Kidney (tissue), 22 donors: Measurements from ENCODE around the gene IRX1. TPM values are rescaled to one million over a fixed set of nuclear protein-coding genes. Genes with fewer than 3 reads are reported as not detected.
A peak's percentile ranks its signal among the peaks of the same experiment; 100 is the strongest.

Experiments used
- DNase-seq, 5 donors: peaks; one replicate each; pipeline ENCODE4 v3.0.0-alpha.2; 2013 to 2020
- FAIRE-seq: peaks from 2 replicates; lab custom pipeline; 2012; peaks lifted over from hg19 to GRCh38; lab: Jason Lieb, UNC
- H3K27ac ChIP-seq, 2 donors: one replicate each; pipeline ENCODE4 v1.7.0; 2013; ENCODE audit warnings: low read depth in 2 of 2, low read length in 2 of 2, inconsistent platforms in 1 of 2
- H3K27me3 ChIP-seq: one replicate; pipeline ENCODE4 v1.7.1; 2013; ENCODE audit warnings: low read length, inconsistent platforms; ENCODE audit not compliant: control insufficient read depth, insufficient read depth
- H3K36me3 ChIP-seq, 3 donors: one replicate each; pipeline versions ENCODE4 v1.7.0 to v1.7.1; 2013; ENCODE audit warnings: low read length in 3 of 3, control low read depth in 1 of 3, inconsistent platforms in 1 of 3; ENCODE audit not compliant: insufficient read depth in 3 of 3, control insufficient read depth in 2 of 3
- H3K4me1 ChIP-seq, 3 donors: one replicate each; pipeline versions ENCODE4 v1.7.0 to v1.7.1; 2013; ENCODE audit warnings: low read length in 3 of 3, inconsistent platforms in 1 of 3, low read depth in 1 of 3; ENCODE audit not compliant: control insufficient read depth in 2 of 3, insufficient read depth in 2 of 3
- H3K4me3 ChIP-seq, 3 donors: one replicate each; pipeline versions ENCODE4 v1.7.0 to v1.8.1; 2013; ENCODE audit warnings: low read length in 3 of 3, control low read depth in 1 of 3, inconsistent platforms in 1 of 3
- H3K9ac ChIP-seq, 3 donors: one replicate each; pipeline versions ENCODE4 v1.7.0 to v1.7.1; 2013; ENCODE audit warnings: low read length in 3 of 3, control low read depth in 1 of 3, inconsistent platforms in 1 of 3
- H3K9me3 ChIP-seq, 3 donors: one replicate each; pipeline versions ENCODE4 v1.7.0 to v1.7.1; 2013; ENCODE audit warnings: low read length in 3 of 3, control low read depth in 1 of 3, inconsistent platforms in 1 of 3; ENCODE audit not compliant: control insufficient read depth in 2 of 3, insufficient read depth in 1 of 3
- CTCF ChIP-seq: IDR thresholded peaks from 3 replicates; pipeline ENCODE4 v1.5.1; 2012; ENCODE audit warnings: mild to moderate bottlenecking, moderate library complexity, borderline replicate concordance; ENCODE audit not compliant: insufficient read depth; ENCODE audit errors: extremely low read depth
- intact Hi-C: fragments of 100-400 bp; cut with DNase I; formaldehyde crosslinking; loops from one replicate; pipeline ENCODE4 v1.11.1; 2022
- long read RNA-seq, 10 donors: library from polyadenylated mRNA in 1 of 10; unstranded in 1 of 10; transcript quantifications; one replicate each; pipeline ENCODE4 v2.0.0 and lab custom pipeline, GENCODE V29; 2021 to 2026
- polyA plus RNA-seq: library from polyadenylated mRNA; stranded (reverse); fragments of 350-450 nt; fragmentation: Illumina TruSeq; extraction: RNeasy Lipid Tissue Mini Kit (QIAGEN cat#74804); gene quantifications from one replicate; pipeline ENCODE4 v1.2.3, GENCODE V29; 2014; ENCODE audit warnings: low read depth, low replicate concordance; ENCODE audit not compliant: insufficient read depth
- total RNA-seq: library from RNA; stranded (reverse); fragmentation: NEBNext Ultra II Directional; extraction: Animal tissue kit (Norgen Biotek cat#: 25700); gene quantifications from one replicate; pipeline ENCODE4 v1.2.1, GENCODE V29; 2021
- donor health status: control.
- donor health status: control.
- donor health status: control.
- donor health status: control.
- donor health status: control.
- donor health status: DM: yes; HTN: yes; CAD: no.
- donor health status: Normal renal cell carcinoma (clear cell type).

Gene IRX1
- total RNA-seq: 62.0 TPM
- 17.3 TPM for polyA plus RNA-seq
- long read RNA-seq, donor 1, transcript IRX1-201 (4 exons, 1,858 nt): major isoform, 16 of 51 reads
- long read RNA-seq, donor 1, partial matches to known transcripts: 35 of 51 reads
- long read RNA-seq, donor 1, other reads (novel, unspliced or antisense): 0 of 51 reads
- long read RNA-seq, donor 2, transcript IRX1-201 (4 exons, 1,858 nt): major isoform, 15 of 27 reads
- long read RNA-seq, donor 2, partial matches to known transcripts: 12 of 27 reads
- long read RNA-seq, donor 2, other reads (novel, unspliced or antisense): 0 of 27 reads
- long read RNA-seq, donor 3, transcript IRX1-201 (4 exons, 1,858 nt): major isoform, 12 of 35 reads
- long read RNA-seq, donor 3, partial matches to known transcripts: 23 of 35 reads
- long read RNA-seq, donor 3, other reads (novel, unspliced or antisense): 0 of 35 reads
- long read RNA-seq, donor 4, transcript IRX1-201 (4 exons, 1,858 nt): major isoform, 21 of 21 reads
- long read RNA-seq, donor 4, partial matches to known transcripts: 0 of 21 reads
- long read RNA-seq, donor 4, other reads (novel, unspliced or antisense): 0 of 21 reads
- long read RNA-seq, donor 5, partial matches to known transcripts: 0 of 1 reads
- long read RNA-seq, donor 5, other reads (novel, unspliced or antisense): 0 of 1 reads
- long read RNA-seq, donor 6, partial matches to known transcripts: 0 of 1 reads
- long read RNA-seq, donor 6, other reads (novel, unspliced or antisense): 0 of 1 reads
- long read RNA-seq, donor 7, transcript IRX1-201 (4 exons, 1,858 nt): major isoform, 47 of 86 reads
- long read RNA-seq, donor 7, partial matches to known transcripts: 34 of 86 reads
- long read RNA-seq, donor 7, other reads (novel, unspliced or antisense): 5 of 86 reads
- long read RNA-seq, donor 8, transcript IRX1-201 (4 exons, 1,858 nt): major isoform, 11 of 35 reads
- long read RNA-seq, donor 8, partial matches to known transcripts: 19 of 35 reads
- long read RNA-seq, donor 8, other reads (novel, unspliced or antisense): 5 of 35 reads
- long read RNA-seq, donor 9, transcript IRX1-201 (4 exons, 1,858 nt): major isoform, 7 of 13 reads
- long read RNA-seq, donor 9, partial matches to known transcripts: 6 of 13 reads
- long read RNA-seq, donor 9, other reads (novel, unspliced or antisense): 0 of 13 reads
- long read RNA-seq, donor 10, transcript IRX1-201 (4 exons, 1,858 nt): major isoform, 11 of 39 reads
- long read RNA-seq, donor 10, partial matches to known transcripts: 28 of 39 reads
- long read RNA-seq, donor 10, other reads (novel, unspliced or antisense): 0 of 39 reads

GRCh38 chr5:3595006-3595961 lies at the start of gene IRX1:
Gene IRX1 (plus strand): TSS chr5:3595832. CDS start chr5:3596106, 274 bp downstream.
- Histone ChIP-seq H3K4me3 (peak within 1 kb of the TSS in 1 of 3 donors; percentile 46), H3K9ac (no peak within 1 kb of the TSS), H3K4me1 (peaks cover 0 to 5% (median 0%) of the 10 kb centered on the region in 3 donors), H3K36me3 (no peaks in the 10 kb centered on the region), H3K9me3 (no peaks in the 10 kb centered on the region), H3K27ac (peak within 1 kb of the TSS in 1 of 2 donors; percentile 22), H3K27me3 (peaks cover 56% of the 10 kb centered on the region)
- TF ChIP-seq CTCF: no peak
- DNase-seq (peak; percentile 58 to 87 (median 65)), FAIRE-seq (no peak)
- intact Hi-C loops: no loop called here

GRCh38 chr5:3546028-3546427 lies 49.6 kb upstream of the IRX1 start:
- H3K36me3 ChIP-seq: no peaks in the 10 kb centered on the region
- TF ChIP-seq CTCF: no peak
- no peak for FAIRE-seq
- no peaks in the 10 kb centered on the region for H3K27me3 ChIP-seq
- no peak for DNase-seq
- no peak overlapping the region for H3K4me3 ChIP-seq
- H3K4me1 ChIP-seq: no peaks in the 10 kb centered on the region
- H3K27ac ChIP-seq: no peak overlapping the region
- H3K9me3 ChIP-seq: no peaks in the 10 kb centered on the region
- no peak overlapping the region for H3K9ac ChIP-seq
- intact Hi-C loops: no loop called here

- intact Hi-C loops: no loop called here
- Histone ChIP-seq H3K9me3 (peaks cover 0 to 3% (median 2%) of the 10 kb centered on the region in 3 donors), H3K27ac (no peak overlapping the region), H3K4me3 (no peak overlapping the region), H3K9ac (no peak overlapping the region), H3K4me1 (no peaks in the 10 kb centered on the region), H3K27me3 (no peaks in the 10 kb centered on the region), H3K36me3 (no peaks in the 10 kb centered on the region)
- no peak for TF ChIP-seq CTCF
- DNase-seq: no peak
- FAIRE-seq: no peak
Observed at GRCh38 chr5:3564116-3564515, 31.5 kb upstream of the IRX1 start.
